SK-N-MC (cell line): ENCODE results near the gene ASTN2.

Experiments
- EZH2 ChIP-seq: fragments of 200-600 bp; sonication (generic); IDR thresholded peaks from one replicate; pipeline ENCODE4 v1.6.1; 2017; ENCODE audit warnings: antibody characterized with exemption
- POLR2AphosphoS5 ChIP-seq: IDR thresholded peaks from 2 replicates; pipeline ENCODE4 v1.6.1; 2012; ENCODE audit warnings: mild to moderate bottlenecking, low read depth, low read length, borderline replicate concordance

GRCh38 chr9:116800074-116800473, 614.8 kb downstream of the ASTN2 start:
- no peak for TF ChIP-seq EZH2
- TF ChIP-seq POLR2AphosphoS5 = no peak
